HG02884 (cell line): Measurements from ENCODE around the gene PALM3.

Experiments
- ATAC-seq: cut with Tn5 transposase; IDR thresholded peaks from one replicate; pipeline ENCODE4 v1.9.1; 2021; ENCODE audit warnings: mild to moderate bottlenecking, moderate library complexity; ENCODE audit not compliant: unreplicated experiment

PALM3 gene, protein sequence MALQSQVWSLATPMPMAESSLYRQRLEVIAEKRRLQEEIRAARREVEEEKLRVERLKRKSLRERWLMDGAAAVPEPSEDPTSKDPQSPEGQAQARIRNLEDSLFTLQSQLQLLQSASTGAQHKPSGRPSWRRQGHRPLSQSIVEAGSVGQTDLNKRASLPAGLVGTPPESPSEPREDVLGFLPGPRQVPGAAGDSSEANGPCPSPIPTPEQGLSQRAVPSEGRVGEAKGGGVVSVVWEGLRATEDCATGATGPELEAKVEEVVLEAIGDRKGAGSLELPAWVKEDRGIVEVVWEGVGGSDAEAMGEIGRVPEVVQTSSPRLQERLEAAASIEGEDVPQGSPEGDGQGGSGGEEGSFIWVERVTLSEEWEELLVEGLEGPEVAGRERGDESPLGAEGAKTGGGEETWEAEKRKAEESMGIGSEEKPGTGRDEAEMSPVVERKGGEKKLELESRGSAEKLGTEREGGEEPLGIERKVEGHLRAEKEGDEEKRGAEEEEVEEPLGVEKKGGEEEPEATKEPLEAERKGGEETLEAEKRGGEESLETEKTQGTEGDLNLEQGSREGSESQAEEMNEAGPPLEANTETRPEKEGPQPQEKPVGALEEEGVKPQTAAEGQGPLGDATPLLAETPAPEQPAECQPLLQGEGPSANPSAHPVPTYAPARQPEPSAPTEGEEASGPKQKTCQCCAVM

DNA sequence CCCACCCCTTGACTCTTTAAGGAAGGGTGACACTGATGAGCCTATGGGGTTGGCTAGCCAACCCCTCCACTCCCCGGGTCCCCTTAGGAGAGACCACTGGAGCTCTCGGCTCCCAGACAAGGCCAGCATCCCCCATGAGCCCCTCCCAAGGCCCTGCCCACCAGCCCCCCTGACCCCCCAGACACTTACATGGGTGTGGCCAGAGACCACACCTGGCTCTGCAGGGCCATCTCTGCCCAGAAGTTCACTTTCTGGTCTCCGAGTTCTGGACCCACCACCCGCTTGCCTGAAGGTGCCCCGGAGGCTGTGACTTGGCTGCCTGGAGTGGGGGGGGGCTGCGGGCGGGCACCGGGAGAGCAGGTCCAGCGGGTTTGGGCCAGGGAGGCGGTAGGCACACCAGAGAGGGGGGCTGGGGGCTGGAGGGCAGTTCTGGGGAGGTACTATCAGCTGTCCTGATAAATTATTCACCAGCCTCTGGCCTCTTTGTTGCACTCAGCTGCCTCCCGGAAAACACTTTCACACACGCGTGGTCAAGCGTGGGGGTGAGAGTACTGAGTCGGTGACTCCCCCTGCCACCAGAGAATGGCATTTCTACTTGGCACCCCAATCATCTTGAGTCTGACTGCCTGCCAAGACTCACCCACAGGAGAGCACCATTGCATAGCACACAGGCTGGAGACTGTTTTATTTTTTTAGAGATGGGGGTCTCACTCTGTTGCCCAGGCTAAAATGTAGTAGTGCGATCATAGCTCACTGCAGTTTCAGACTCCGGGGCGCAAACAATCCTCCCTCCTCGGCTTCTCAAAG lies at the start of gene PALM3:
PALM3 (minus strand) TSS at position 326 of the 807 bp plus-strand sequence; CDS start at position 230, 96 bp downstream.
- no peak for ATAC-seq

DNA sequence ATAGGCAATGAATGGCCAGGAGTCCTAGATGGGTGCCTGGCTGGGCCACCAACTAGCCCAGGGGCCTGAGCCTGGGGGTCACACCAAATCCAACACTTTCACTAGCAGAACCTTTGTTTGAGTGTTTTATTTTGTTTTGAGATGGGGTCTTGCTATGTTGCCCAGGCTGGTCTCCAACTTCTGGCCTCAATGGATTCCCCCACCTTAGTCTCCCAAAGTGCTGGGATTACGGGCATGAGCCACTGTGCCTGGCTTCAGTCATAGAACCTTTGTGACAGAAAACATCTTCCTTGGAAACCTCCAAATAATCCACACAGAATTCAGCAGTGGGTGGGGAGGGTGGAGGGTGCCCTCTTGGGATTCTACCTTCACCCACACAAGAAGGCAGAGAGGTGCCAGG lies 49.6 kb upstream of the PALM3 start:
- no peak for ATAC-seq

DNA sequence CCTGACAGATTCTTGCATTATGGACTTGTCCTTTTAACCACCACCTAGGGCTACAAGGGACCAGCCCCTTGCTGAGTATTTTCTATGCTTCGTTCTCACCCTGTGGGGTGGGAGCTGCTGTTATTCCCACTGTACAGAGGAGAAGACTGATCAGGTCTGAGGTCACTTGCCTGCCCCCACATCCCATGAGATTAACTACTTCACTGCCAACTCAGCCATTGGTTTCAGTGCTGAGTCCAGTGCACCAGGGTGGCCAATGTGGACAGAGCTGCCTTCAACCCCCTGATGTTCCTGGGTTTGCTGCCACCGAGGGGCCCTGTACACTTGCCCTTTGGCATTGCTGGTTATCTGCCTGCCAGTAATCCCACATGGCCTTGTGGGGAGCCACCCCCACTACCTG lies 48.8 kb upstream of the PALM3 start:
- no peak for ATAC-seq

DNA sequence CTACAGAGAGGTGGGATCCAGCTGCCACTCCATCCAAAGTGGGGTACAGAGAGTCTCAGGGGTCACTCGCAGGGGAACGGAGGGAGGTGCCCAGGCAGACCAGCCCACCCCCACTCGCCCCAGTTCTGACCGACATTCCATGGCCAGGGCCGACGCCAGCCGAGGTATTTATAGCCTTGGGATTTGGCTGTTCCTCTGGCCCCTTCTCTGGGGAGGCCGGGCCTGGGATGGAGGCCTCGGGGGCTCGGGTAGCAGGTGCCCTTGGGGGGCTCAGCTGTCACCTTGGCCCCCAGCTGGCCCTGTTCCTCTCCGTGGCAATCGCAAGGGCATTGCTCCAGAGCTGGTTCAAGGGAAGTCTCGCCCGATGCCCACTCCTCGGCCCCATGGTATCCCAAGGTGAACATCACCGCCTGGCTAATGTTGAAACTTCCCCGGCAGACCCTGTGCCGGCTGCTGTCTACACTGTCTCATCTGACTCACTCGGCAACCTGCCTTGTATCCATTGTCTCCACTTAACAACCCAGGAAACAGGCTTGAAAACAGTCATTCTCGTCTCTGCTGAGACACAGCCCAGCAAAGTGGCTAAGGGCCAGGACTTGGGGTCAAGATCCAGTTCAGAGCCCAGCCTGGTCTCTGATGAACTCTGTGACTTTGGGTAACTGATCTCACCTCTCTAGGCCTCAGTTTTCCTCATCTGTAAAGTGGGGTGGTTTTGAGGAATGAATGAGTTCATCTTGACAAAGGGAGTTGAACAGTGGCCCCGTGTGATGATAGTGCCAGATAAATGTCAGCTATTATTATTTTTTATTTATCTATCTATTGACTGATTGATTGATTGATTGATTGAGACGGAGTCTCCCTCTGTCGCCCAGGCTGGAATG lies 45.9 kb upstream of the PALM3 start:
- no peak for ATAC-seq

DNA sequence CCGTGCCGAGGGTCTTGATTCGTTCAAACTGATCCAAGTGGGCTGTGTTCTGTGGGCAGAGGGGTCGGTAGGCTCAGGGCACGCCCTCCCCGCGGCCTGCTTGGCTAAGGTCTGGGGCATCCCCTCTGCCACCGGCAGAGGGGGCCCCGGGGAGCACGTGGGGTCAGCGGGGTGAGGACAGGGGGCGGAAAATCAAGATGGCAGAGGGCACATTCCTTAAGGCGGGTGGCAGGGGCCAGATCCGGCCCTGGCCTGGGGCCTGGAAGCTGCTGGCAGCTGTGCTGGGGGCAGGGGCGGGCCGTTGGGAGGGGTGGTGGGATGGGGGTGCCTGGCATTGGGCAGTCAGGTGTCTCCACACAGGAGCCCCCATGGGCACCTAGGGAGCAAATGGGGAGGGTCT lies 45.0 kb upstream of the PALM3 start:
- ATAC-seq, result no peak

DNA sequence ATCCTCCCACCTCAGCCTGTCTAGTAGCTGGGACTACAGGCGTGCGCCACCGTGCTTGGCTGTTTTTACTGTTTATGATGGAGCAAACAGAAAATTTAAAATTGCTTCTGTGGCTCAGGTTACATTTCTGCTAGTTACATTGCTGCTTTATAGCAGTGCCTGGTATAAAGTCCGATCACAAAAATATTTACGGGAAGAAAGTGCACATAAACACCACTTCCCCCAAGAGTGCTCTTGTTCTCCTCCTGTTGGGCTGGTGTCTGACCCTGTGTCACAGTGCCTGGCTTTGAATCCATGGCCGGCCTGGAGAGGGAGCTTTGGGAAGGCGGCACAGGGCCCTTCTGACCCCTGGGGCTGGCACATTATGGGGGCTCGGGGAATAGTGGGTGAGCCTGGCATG lies 43.8 kb upstream of the PALM3 start:
- ATAC-seq, result no peak

DNA sequence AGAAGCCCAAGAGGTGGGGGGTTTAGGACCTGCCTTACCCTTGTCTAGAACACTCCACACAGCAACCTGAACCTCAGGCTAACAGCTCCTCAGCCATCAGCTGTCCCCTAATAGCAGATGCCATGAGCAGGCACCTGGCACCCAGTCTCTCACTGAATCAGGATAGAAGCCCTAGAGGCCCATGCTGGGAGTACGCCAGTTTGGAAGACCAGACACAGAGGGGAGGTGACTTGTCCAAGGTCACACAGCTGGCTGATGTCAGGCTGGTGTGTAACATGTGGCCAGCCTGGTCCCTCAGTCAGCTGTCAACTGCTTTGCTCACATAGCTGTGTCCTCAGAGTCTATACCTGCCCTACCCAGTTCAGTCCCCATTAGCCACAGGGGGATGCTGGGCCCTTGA lies 41.4 kb upstream of the PALM3 start:
- no peak for ATAC-seq

DNA sequence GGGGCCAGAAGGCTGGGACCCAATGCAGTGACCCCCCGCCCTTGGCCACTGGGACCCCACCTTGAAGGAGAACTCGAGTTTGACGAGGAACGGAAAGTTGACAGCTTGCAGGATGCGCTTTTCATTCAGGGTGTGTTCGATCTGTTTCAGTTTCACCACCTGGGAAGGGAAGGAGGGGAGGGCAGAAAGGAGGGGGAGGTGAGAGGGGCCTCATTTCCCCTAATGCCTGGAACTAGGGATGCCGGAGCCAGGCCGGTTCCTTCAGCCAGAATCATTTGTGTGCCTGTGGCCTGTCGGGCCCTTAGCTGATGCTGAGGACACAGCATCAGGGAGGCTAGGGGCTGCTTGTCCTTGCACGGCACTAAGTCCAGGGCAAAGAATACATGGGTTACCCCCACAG lies 40.9 kb upstream of the PALM3 start:
- no peak for ATAC-seq

DNA sequence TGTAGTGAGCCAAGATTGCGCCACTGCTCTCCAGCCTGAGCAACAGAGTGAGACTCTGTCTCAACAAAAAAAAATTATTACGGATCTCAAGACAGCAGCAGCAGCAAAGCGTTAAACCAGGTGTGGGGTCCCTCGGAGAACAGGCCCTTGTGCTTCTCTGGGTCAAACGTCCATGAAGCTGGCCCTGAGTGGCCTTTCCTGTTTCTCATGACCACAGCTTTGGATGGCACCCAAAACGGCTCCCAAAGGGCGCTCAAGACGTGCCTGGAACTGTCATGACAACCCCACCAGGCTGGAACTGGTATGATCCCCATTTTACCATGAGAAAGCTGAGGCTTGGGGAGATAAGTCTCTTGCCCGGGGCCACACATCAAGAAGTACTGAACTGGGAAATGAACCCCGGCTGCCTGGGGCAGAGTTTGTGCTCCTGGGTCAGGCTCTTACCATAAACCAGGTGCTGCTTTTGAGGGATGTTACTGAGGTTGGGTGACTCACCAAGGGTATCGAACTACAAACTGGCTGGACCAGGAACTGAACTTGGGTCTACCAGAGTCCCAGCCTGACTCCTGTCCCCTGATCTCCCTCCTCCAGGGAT lies 40.3 kb upstream of the PALM3 start:
- no peak for ATAC-seq

DNA sequence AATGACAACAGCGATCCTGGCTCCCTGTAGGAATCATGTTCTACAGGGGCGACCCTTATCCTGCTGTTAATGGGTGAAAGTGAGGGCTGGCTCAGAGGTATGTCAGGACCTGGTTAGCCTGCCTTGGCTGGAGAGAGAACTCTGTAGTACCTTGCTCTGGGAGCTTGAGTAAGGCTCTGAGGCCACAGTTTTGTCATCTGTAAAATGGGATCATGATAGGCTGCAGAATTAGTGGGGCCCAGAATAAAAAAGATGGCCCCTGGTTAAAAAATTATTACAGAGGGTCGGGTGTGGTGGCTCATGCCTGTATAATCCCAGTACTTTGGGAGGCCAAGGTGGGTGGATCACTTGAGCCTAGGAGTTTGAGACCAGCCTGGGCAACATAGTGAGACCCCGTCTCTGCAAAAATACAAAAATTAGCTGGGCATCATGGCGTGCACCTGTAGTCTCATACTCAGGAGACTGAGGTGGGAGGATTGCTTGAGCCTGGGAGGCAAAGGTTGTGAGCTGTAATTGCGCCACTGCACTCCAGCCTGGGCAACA lies 39.2 kb upstream of the PALM3 start:
- no peak for ATAC-seq

DNA sequence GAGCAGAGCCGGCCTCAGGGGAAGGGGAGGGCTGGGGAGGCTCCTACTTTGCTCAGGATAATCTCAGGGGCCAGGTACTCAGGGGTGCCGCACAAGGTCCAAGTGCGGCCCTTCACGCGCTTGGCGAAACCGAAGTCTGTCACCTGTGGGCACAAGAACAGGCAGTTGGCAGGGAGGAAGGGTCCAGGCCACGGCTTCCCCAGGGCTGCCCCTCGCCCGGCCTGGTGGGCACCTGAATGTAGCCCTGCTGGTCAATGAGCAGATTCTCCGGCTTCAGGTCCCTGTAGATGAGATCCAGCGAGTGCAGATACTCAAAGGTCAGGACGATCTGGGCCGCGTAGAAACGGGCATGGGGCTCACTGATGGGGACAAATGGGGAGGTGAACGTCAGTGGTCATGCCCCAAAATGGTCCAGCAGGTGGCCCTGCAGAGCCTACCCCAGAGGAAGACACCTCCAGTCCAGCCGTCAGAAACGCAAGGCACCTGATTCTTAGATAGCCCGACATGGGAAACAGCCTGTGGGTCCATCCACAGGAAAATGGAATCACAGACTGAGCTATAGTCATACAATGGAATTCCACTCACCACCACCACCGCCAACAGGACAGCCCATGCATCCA lies 35.8 kb upstream of the PALM3 start:
- no peak for ATAC-seq

DNA sequence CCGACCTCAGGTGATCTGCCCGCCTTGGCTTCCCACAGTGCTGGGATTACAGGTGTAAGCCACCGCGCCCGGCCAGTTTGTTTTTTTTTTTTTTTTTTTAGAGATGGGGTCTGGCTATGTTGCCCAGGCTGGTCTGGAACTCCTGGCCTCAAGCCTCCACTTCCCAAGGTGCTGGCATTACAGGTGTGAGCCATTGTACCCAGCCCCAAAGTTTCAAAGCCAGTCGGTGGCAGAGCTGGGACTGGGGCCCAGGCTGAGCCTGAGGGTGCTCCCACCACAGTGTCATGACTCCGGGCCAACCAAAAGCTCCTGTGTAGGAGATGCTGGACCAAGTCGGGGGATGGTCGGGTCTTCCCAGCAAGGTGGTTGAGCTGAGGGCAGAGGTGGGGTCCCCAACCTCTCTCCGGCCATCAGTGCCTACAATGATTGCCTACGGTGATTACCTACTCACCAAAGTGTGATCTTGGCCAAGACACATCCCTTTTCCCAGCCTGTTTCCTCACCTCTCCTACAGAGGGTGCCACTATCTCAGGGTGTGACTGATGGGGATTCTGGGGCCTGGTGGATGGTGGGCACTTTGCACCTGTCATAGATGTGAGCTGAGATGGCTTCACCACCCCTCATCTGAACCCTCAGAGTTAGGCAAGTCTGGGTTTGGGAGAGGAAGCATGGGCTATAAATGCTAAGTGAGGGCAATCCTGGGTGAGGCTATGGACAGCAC lies 34.6 kb upstream of the PALM3 start:
- ATAC-seq, result no peak

DNA sequence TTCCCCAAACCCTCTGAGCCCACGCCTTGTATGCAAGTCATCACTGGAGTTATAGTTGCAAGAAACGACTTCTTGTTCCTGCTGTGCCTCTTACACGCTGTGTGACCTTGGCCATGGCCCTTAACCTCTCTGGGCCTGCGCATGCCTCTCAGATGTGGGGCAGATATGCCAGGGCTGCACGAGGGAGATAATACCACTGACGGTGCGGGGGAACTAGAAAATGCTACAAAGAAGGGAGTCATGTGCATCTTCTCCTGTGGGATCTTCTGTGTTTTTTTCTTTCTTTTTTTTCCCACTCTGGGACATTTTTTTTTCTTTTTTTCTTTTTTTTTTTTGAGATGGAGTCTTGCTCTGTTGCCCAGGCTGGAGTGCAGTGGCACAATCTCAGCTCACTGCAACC lies 33.0 kb upstream of the PALM3 start:
- no peak for ATAC-seq

DNA sequence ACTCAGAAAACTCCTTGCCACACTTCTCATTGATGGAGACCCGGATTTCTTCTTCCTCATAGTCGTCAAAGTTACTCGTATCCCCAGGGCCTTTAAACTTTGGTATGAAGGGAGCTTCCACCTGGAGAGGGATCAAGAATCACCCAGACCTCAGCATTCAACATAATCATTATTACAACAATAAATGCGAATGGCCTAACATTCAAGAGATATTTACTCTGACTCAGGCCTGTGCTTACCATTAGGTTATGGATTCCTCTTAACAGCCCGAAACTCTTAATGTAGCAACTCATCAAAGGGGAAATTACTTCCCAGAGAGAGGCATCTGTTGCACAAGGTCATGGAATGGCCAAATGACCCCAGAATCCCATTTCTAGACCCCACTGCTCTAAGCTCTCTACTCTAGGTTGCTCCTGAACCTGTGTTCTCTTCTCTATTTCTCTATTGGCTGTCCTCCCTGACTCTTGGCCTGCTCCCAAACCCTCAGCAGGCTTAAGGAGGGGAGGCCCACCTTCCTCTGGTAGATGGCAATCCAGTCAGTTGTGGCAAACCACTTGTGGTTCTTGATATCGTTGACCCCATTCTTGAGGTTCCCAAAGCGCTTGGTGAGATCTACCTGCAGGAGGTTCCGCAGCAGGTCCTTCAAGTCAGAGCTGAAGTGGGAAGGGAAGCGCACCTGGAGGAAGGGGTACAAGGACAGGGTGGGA lies 31.4 kb upstream of the PALM3 start:
- no peak for ATAC-seq

DNA sequence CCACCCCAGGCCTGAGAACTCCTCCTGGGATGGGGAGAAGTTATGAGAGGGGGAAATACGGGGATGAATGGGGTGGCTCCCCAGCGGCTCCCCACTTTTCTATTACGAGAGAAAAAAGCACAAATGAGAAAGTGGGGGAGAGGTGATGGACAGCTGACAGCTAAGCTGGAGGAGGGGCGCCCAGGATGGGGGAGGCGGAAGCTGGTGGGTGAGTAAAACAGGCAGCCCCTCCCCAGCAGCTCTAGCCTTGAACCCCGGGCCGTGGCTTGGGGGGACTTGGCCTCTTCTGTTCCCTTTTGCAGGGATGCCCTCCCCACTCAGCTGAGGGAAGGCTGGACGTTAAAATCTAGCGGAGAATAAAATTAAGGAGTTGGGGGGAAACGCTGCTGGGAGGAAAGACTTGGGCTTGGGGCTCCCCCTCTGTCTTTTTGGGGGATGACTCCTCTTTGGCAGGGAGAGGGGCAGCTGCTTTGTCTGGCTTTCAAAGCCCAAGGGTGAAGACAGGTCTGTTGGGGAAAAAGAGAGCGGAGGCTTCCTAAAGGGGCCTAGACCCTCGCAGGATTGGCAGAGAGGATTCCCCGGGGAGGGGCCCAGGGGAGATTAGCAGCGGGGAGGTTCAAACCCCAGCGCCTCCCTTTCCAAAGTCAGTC lies 30.1 kb upstream of the PALM3 start:
- no peak for ATAC-seq

DNA sequence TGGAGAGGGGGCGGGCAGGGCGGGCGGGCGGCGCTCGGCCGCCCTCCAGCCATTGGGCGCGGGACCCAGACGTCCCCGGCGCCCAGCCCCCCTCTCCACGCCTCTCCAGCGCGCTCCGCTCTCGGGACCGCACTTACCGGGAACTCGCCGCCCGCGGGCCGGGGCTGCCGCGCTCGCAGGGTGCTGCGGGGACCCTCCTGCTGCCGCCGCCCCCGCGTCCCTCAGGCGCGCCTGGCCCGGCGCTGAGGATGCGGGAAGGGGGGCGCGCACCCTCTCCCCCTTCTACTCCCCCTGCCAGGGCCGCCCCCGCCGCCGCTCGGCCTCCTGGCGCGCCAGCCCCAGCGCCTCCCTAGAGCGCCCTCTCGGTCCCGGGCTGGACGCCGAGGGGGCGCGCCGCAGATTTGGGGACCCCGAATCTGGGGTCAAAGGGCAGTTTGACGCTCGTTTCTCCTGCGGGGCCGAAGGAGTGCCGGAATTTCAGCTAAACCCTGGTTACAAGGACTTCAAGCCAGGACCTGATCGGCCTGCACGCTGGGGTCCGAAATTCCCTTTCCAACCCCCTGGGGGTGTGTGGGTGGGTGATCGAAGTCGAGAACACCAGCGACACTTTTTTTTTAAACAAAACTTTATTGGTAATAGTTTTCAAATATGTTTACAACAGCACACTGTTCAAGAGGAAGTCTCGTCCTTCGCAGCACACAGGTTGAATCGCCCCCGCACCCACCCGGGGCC lies 29.4 kb upstream of the PALM3 start:
- ATAC-seq, result peak; percentile 42

DNA sequence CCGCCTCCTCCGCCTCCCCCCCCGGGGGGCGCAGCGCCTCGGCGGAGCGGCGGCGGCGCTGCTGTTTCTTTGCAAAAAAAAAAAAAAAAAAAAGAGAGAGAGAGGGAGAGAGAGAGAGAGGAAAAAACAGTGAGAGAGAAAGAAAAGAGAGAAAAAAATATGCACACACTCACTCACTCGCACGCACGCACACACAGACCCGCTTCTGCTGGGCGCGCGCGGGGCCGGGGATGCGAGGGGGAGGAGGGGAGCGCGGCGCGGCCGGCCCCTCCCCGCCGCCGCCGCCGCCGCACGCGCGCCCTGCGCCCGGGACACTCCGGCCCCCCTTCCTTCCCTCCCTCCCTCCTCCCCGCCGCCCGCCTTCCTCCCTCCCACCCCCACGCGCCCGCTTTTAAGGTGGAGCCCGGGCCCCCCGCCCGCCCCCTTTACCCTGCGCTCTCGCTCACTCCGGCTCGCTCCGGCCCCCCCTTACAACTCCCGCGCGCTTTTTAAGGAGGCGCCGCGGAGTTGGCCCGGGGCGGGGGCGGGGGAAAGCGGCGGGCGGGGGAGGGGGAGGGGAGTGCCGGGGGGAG lies 28.7 kb upstream of the PALM3 start, which contains the start of gene SAMD1:
SAMD1 (minus strand) TSS at position 243 of the 572 bp plus-strand sequence.
- ATAC-seq, result peak; percentile 35
